GM11168 (cell line): ENCODE data around the gene TMEM163.

Source experiments
- in situ Hi-C: fragments of 300-500 bp; cut with MboI; formaldehyde crosslinking; loops from one replicate; pipeline ENCODE4 v1.12.0; 2022; ENCODE audit warnings: low sequenced_read_pairs; ENCODE audit not compliant: unreplicated experiment

Gene TMEM163

GRCh38 chr2:134446383-134447017, 272.3 kb downstream of the TMEM163 start:
- in situ Hi-C loops, result no loop called here

GRCh38 chr2:134445985-134446382, 272.8 kb downstream of the TMEM163 start:
- in situ Hi-C loops, result no loop called here

GRCh38 chr2:134445116-134445515, 273.7 kb downstream of the TMEM163 start:
- in situ Hi-C loops, result no loop called here

DNA sequence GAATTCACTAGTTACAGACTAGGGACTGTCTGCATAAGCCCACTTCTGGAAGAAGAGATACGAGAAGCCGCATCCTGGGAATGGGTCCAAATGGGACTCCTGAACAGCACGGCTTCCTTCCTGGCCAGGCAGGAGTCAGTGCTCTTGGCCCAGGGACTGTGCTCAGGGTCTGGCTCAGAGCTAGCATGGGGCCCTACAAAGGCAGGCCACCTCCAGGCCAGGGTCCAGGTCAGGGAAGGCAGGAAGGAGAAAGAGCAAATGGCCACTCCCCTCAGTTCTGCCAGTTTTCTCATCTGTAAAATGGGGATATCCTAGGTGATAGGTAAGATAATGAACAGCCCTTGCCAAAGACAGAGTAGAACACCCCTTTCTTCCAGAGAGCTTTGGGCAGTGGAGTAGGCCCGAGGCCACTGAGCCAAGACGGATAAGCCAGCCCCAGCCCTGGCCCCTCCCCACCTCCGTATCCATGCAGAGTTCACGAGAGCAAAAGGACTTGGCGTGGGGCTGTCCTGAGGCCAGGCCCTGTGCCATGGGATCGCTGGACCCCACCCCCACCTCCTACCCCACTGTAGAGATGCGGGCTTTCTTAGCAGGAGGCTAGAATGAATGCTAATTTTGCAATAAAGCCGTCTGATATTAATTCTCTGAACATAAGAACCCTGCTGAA, 274.9 kb downstream of the TMEM163 start:
- in situ Hi-C loops, result no loop called here

- in situ Hi-C loops, result no loop called here
Observed at GRCh38 chr2:134441153-134441863, 277.5 kb downstream of the TMEM163 start.

DNA sequence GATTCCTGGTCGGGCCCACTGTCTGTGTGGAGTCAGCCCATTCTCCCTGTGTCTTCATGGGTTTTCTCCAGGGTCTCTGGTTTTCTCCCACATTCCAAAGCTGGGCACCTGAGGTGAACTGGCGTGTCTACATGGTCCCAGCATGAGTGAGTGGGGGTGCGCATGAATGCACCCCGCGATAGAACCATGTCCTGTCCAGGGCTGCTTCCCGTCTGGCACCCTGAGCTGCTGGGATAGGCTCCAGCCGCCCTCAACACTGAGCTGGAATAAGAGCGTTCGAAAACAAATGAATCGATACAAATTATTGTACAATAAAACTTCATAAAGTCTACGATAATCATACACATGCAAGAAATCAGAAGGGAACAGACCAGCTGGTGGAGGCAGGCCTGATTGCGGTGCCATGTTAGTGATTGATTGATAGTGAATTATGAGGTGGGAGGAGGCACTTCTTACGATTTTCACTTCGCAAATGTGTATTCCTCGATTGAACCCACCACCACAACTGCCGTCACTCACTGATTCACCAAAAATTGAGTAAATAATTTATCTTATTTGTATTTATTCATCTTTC, 278.4 kb downstream of the TMEM163 start:
- in situ Hi-C loops, result no loop called here

DNA sequence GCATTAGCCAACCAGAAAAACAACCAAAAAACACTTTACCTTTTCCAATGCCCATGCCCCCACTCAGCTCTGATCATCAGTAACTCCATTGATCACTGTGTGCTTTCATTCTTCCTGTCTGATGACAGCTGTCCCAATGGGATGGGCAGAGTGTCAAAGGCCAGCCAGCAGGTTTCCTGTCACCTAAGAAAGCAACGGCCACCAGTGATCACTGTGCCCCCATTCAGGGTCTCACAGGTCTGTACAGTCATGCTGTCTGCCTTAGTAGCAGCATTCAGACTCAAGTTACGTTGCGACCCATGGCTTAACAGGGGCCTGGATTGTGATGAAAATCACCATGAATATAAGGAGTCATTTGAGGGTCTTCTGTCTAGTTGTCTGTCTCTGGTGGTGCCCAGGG, 280.4 kb downstream of the TMEM163 start:
- in situ Hi-C loops, result no loop called here

GRCh38 chr2:134436706-134437105, 282.1 kb downstream of the TMEM163 start:
- in situ Hi-C loops, result no loop called here

DNA sequence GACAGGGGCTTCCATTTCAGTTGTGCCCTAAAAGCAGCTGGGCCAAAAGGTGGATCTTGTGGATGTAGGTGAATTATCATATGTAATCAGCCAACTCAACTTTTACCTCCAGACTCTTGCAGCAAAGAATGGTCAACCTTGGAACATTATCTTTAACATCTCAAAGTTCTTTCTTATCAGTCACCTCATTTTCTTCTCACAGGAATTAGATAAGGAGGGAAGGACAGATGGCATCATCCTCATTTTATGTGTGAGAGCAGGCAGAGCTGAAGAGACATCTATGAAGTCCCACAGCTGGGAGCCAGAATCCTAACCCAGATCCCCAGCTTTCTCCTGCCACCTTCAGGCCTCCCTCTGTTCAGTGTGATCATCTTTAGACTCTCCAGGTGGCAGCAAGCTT, 282.9 kb downstream of the TMEM163 start:
- in situ Hi-C loops, result no loop called here

GRCh38 chr2:134435505-134435904, 283.3 kb downstream of the TMEM163 start:
- in situ Hi-C loops, result no loop called here

DNA sequence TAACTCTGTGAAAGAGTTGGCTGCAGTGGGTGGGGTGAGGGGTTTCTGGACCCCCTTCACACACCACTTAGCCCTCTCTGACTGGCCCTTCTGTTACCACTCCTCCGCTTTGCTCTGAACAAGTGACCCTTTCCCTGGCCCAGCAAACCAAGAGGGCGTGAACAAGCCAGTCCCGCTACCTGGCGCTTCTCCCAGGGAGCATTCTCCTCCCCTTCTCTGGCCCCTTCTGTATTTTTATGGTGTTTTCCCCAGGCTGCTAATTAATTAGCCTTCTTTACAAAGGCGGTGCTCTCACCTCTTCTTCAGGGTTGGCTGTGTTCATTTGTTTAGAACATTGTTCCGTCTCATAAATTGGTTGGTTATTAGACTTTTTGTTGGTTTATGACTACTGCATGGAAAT, 284.8 kb downstream of the TMEM163 start:
- in situ Hi-C loops, result no loop called here

DNA sequence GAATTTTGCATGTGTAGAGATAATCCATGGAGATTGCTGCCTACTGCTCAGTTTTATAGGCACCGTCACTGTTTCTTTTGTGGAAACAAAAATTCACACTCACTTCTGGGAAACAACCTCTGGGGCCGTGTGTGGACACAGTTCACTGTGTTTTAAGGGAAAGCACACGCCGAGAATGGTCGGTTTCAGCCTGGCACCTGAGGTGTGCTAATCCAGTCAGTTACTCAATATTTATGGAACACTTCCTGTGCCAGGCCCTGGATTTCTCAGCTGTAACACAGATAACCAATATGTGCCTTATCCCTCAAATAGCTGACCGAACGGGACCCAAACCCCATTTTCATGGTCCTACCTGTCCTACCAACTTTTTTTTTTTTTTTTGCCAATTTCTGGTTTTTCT, 285.3 kb downstream of the TMEM163 start:
- in situ Hi-C loops, result no loop called here

DNA sequence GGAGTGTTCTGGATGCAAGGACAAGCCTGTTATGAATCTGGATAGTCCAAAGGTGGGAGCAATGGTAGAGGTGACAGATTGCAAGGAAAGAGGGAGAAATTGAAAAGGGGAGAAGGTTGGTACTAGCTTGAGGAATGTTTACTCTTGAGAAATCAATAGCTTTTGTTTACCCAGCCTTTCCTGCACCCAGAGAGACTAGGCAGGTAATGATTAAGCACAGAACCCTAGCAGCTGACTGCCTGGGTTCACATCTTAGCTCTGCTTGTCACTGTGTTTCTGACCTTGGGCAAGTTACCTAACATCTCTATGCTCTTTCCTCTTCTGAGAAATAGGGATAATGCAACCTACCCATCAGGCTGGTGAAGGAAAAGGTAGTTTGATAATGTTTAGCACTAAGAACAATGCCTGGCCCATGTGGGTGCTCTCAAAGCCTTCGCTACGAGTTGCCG, 286.3 kb downstream of the TMEM163 start:
- in situ Hi-C loops, result no loop called here

DNA sequence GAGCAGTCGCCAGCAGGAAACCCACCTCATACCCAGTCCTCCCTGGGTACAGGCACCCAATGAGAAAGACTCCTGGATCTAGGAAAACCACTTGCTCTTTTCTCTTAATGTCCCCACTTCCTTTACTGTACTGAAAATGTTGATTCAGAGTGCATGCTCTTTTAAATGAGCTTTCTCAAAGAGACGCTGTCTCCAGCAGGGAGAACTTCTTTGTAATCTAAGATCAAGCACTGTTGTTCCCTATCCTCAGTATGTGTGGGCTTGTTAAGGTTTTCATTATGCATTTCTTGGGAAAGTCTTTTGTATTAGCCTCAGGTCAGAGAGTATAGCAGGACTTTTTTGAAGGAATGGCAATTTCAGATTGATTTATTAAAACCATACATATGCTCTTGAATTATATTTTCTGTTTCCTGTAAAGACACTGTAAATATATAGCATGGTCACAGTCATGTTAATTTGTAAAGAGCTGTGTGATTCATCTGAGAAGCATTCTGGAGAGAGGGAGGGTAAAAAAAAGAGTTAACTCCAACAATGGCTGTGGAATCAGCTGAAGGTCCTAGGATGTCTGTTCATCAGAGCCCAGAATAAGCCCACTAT, 286.9 kb downstream of the TMEM163 start:
- in situ Hi-C loops, result no loop called here

DNA sequence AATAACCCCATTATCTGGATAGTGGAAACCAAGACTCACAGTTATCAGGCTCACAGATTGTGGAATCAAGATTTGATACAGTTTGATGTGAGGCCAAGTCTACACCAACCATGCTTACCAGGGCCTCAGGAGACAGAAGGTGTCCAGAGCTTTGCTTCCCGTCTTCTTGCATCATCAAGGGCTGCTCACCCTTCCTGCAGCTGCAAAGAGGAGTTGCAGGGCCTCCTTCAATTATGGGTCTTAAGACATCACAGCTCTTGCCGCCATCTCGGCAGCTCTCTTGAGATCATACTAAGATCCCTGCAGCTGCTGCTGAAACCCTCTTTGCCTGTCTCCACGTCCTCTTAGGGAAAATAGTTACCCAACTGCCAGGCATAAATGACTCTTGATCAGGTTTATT, 288.9 kb downstream of the TMEM163 start:
- in situ Hi-C loops, result no loop called here

- in situ Hi-C loops, result no loop called here
Observed at GRCh38 chr2:134426721-134427120, 292.1 kb downstream of the TMEM163 start.

DNA sequence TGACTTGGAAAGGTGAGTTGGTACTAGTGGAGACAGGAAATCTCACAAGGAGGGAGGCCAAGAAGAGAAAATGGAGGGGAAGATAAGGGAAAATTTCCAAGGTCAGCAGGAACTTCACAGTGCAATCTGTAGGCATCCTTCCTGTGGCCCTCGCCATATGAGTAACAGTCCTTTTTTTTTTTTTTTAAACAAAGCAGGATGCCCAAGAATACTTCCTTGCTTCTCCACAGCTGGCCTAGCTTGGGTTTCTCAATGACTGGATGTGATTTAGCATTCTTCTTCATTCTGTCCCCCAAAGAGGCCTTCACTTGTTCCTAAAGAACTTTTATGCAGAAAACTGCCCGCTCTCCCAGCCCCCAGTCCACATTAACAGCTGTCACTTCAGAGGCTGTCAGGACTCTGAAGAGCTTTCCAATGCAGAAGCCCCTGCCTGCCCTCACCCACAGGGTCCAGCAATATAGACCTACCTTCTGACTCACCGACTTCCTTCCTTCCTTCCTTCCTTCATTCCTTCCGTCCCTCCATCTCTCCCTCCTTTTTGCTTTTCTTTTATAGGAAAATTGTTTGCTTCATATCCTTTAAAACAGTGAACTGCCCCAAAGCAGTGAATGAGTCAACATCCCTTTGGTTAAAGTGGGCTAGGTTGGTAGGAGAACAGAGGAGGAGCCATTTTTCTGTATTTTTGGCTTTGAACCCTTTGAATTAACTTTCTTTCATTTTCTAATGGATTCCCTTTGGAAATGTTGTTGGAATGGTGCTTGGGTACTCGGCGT, 292.9 kb downstream of the TMEM163 start:
- in situ Hi-C loops, result no loop called here

GRCh38 chr2:134421556-134422328, 297.1 kb downstream of the TMEM163 start:
- in situ Hi-C loops, result no loop called here

GRCh38 chr2:134420920-134421319, 297.9 kb downstream of the TMEM163 start:
- in situ Hi-C loops, result no loop called here
